ENCODE results near the gene GART. TPM values are rescaled to one million over a fixed set of nuclear protein-coding genes. Genes with fewer than 3 reads are reported as not detected.
"Not testable (repeated sequence)": the region's sequence is repeated elsewhere in the genome, so short reads cannot be mapped to it uniquely, and the experiment has no call there.

Gene GART
- total RNA-seq, 1 experiment from 2014 or later = 106 TPM

DNA sequence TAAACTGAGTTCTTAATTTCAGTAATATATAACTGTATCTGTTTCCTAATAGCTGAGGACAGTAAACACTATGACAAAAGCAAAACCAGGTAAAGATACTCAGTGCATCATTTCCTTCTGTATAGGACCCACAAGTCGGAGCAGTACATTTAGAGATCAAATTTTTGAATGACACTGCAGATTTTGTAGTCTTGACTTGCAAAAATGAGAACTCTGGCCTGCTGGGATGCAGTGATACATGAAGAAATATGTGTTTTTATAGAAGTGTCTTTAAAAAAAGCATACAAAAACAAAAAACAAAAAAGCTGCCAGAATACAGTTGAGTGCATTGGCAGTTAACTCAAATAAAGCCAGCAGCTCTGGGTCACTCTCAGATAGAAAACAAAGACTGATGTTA lies 19.0 kb downstream of the GART start:
- no peak for DNase-seq (ENCODE audit: low spot score)
- in situ Hi-C loops (cut with HindIII; ENCODE audit: low sequenced_read_pairs) = no loop called here

DNA sequence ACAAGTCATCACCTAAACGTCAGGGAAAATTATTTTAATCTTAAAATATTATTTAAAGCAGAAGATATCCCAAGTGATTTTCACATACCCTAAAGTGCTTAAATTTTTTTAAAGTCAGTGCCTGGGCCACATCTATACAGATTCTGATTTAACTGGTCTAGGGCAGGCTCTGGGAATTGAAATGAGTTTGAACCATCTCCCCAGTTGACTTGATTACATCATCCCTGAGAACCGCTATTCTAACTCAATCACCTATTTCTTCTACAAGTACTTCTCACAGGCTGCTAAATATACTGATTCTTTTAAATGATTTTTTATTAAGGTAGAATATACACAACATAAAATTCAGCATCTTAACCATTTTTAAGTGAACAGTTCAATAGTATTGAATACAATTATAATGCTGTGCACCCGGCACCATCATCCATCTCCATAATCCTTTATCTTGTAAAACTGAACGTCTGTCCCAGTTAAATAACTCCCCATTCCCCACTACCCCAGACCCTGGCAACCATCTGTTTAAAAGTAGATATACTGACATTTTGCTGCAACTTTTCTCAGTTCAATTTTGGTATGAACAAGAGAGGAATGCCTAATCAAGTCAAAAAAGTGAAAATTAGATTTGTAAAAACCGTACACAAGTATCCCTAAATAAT lies 19.5 kb downstream of the GART start:
- in situ Hi-C loops (cut with HindIII; ENCODE audit: low sequenced_read_pairs) = no loop called here
- no peak for DNase-seq (ENCODE audit: low spot score)

DNA sequence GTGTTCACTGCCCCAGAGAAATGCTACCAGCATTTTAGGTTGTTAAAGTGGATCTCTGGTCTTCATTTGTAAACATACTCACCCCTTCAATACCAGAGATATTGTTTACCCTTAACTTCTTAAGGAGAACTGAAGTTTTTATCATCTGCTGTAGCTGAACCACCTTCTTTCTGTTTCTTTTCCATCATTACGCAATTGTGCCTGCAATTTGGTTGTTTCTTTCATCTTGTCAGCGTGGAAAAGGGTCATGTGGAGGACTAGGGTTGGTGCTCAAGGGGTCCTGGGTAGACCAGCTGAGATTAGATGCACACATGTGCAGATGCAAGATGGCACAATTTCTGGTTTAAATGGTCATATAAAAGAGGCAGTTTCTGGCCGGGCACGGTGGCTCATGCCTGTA lies 23.0 kb downstream of the GART start:
- in situ Hi-C loops (cut with HindIII; ENCODE audit: low sequenced_read_pairs) = no loop called here
- no peak for DNase-seq (ENCODE audit: low spot score)

DNA sequence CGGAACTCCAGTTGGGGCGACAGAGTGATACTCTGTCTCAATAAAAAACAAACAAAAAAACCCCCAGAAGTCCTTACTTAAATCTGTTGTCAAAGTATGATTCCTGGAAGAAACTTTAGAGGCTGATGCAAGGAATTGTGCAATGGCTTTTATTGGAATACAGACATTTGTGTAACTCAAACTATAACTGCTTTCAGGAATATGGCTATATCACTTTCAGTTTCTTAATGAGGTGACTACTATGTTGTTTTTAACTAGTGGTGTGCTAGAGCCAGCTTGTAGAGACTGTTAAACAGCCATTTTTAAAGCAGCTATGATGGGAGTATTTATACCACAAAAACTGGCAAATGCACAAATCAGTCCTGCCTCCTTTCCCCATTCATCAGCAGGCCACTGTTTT lies 27.7 kb downstream of the GART start:
- in situ Hi-C loops (cut with HindIII; ENCODE audit: low sequenced_read_pairs) = no loop called here
- no peak for DNase-seq (ENCODE audit: low spot score)

DNA sequence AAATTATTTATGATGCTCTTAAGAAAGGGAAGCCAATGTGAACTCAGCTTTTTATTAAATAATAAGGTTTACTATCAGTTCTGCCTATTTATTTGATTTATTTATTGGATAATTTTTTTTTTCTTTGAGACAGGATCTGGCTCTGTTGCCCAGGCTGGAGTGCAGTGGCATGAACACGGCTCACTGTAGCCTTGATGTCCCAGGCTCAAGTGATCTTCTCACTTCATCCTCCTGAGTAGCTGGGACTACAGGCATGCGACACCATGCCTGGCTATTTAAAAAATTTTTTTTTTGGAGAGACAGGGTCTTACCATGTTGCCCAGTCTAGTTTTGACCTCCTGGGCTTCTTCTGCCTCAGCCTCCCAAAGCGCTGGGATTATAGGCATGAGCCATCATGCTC lies 29.4 kb downstream of the GART start:
- DNase-seq (ENCODE audit: low spot score) = no peak
- in situ Hi-C loops (cut with HindIII; ENCODE audit: low sequenced_read_pairs) = no loop called here

DNA sequence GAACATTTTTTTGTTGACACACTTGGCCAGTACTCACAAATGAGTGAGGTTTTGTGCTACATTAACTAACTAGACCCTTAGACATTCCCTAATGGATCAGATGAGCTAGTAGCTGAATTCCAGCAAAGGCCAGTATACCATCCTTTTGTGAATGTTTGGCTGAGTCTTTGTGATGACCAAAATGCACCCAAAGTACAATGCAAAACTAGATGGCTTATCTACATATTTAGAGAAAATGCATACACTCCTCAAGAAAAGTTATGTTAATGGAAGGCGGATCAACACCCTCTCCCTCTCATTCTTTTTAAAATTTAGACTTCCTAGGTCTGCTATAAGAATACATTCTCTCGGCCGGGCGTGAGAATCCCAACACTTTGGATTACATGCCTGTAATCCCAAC lies 30.3 kb downstream of the GART start:
- DNase-seq (ENCODE audit: low spot score) = no peak
- in situ Hi-C loops (cut with HindIII; ENCODE audit: low sequenced_read_pairs) = no loop called here

DNA sequence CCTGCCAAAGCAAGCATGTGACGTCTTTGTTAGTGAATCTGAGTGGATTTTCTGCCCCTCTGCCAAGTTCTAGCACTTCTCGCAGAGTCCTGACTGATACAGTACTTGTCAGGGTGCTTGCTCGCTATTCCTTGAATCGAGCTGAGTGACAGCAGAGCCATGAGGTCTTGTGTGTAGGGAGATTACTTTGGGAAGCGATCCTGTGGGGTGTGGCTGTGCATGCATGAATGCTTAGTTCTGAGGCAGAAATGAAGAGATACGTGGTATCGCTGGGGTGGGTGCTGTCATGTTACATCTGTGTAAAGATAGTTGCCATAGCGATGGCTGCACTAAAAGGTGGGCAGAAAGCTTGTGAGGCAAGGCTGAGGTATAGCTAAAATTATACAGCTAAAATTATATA lies 31.1 kb downstream of the GART start:
- DNase-seq (ENCODE audit: low spot score) = no peak
- in situ Hi-C loops (cut with HindIII; ENCODE audit: low sequenced_read_pairs) = no loop called here

DNA sequence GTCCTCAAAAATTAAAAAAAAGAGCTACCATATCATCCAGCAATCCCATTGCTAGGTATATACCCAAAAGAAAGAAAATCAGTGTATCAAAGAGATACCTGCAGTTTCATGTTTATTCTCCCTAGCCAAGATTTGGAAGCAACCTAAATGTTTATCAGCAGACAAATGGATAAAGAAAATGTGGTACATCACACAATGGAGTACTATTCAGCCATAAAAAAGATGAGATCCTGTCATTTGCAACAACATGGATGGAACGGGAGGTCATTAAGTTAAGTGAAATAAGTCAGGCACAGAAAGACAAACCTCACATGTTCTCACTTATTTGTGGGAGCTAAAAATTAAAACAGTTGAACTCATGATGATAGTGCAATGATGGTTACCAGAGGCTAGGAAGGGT lies 34.9 kb downstream of the GART start:
- DNase-seq (ENCODE audit: low spot score); in situ Hi-C loops (cut with HindIII; ENCODE audit: low sequenced_read_pairs): not testable (repeated sequence)

DNA sequence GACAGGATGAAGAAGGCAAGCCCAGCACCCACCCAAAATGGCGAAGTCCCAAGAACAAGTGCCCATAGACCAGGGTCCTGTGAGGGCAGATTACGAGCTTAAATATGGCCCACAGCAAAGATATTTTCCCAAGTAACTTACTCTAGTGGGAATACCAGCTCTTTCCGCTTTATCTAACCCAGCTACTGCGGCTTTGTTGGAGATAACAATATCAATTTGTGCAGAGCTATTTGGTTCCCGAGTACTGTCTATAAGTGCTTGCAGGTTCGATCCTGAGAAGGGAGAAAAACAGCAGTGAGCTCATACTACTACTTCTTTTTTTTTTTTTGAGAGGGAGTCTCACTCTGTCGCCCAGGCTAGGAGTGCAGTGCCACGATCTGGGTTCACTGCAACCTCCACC lies 36.1 kb downstream of the GART start:
- in situ Hi-C loops (cut with HindIII; ENCODE audit: low sequenced_read_pairs) = no loop called here
- DNase-seq (ENCODE audit: low spot score) = no peak

DNA sequence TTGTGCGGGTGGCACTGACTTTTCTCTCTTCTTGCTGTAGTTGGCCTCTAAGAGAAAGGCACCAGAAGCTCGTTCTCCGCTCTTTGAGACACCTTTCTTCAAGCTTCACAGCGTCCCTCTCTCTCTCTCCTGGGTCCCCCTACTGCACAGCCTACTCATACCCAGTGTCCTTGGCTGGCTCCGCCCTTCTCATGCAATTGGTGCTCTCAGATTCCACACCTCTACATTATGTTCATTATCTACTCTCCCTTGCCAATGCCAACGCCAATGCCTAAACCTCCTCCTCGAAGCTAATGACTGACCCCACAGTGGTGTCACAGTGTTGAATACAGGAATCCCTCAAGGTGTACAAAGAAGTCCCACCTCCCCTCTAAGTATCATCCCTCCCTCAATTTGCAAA lies 45.6 kb downstream of the GART start:
- in situ Hi-C loops (cut with HindIII; ENCODE audit: low sequenced_read_pairs) = no loop called here
- DNase-seq (ENCODE audit: low spot score) = no peak

DNA sequence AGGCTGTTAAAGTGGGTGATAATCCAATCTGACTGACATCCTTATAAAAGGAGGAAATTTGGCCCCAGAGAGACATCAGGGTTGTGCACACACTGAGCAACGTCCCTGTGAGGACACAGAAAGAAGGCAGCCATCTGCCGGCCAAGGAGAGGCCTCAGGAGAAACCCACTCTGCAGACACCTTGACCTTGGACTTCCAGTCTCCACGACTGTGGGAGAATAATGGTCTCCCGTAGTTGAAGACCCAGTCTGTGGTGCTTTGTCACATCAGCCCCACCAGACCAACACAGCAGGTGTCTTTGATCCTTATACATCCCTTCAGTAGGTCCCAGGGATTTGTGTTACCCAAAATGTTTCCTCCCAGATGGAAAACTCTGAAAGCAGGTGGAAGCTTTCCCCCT lies 46.2 kb downstream of the GART start:
- in situ Hi-C loops (cut with HindIII; ENCODE audit: low sequenced_read_pairs) = no loop called here
- DNase-seq (ENCODE audit: low spot score) = no peak

DNA sequence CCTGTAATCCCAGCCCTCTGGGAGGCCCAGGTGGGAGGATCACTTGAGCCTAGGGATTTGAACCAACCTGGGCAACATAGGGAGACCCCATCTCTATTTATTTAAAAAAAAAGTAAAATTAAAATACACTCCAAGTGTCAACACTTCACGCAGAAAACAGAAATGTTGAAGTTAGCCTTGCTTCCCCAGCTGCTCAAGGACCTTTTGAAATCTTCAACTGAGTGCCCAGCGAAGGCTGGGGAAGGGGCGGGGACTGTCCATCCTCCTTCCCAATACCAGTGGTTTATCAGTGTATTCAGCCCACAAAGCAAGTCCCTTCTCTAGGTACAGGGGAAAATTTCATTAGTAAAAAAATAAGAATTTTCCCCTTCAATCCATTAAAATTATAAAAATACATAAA lies 48.2 kb downstream of the GART start:
- no peak for DNase-seq (ENCODE audit: low spot score)
- in situ Hi-C loops (cut with HindIII; ENCODE audit: low sequenced_read_pairs) = no loop called here

DNA sequence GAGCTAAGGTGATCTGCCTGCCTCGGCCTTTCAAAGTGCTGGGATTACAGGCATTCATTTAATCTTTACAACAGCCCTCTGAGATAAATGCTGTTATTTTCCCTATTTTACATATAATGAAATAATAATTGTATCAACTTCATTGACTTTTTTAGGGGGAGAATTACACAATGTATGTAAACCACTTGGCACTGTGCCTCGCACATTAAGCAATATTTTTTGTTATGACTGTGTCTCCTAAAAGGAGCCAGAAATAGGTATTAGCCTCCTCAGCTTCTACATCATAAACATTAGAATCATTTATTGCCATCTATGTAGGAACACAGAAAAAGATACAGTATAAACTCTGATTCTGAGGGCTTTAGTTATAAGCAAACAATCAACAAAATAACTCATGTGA lies 49.3 kb downstream of the GART start:
- no peak for DNase-seq (ENCODE audit: low spot score)
- in situ Hi-C loops (cut with HindIII; ENCODE audit: low sequenced_read_pairs) = no loop called here

DNA sequence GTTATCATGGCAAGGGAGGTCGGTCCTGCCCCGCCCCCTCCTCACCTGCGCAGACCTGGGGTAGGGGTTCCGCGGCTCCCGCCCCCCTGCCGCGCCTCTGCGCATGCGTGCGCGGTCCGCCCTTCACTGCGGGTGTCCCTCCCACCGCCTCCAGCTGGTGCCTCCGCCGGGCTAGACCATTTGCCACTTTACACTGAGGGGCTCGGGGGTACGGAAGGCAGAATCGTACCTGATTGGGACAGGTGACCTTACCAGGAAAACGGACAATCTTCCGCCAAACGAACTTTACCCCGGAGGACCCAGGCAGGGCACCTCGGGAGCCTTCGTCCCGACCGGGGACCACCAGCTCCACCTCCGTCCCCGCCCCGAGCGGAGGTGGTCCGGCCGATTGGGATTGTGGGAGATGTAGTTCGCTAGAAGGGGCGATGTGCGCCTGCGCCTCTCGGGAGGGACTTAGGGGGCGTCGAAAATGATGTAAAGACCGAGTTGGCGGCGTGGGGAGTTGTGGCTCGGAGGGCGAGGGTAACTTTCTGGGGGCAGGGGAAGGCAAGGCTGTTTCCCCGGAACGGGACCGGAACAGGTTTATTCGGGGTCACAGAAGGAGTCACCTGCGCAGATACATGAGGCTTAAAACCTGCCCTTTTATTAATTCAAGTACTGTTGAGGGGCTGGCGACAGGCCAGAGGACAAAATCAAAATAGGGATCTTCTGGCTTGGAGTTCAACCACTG lies 50.4 kb downstream of the GART start, which contains the start of gene DNAJC28:
TSS of gene DNAJC28 (minus strand) at position 344 of the 730 bp plus-strand sequence. CDS start 2,323 bp downstream, outside the sequence.
- DNase-seq (ENCODE audit: low spot score) = peak; percentile 94
- in situ Hi-C loops (cut with HindIII; ENCODE audit: low sequenced_read_pairs) = no loop called here

DNA sequence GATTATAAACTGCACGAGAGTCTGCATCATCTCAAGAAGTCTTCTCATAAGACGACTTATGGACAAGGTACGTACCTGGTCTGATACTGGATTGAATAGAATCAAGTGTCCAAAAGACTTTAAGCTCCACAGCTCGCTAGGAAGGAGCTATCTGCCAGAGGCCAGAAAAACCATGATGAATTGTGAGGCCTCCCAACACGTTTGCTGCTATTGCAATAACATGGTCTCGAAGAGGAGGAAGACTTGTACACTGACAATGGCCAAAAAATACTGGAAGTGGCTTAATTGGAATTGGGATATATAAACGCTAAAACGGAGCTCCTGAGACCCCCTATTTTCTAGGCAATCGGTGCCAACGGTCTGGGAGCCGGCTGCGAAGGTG lies 50.9 kb downstream of the GART start:
- in situ Hi-C loops (cut with HindIII; ENCODE audit: low sequenced_read_pairs) = no loop called here
- peak; percentile 62 for DNase-seq (ENCODE audit: low spot score)

DNA sequence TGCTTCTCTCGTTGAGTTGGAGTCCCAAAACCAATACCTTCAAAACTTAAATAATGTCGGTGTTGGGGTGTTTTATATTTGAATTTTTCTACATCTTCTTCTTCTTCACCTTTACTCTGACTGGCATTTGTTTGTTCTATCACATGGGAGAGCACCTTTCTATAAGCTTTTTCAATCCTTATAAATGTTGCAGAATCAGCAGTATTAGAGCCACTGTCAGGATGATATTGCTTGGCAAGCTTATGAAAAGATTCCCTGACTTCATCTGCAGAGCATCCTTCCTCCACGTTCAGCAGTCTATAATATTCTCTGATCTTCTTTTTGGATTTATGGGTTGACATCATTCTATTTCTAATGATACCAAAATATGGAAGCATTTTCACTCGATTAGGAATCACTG lies 53.0 kb downstream of the GART start:
- no peak for DNase-seq (ENCODE audit: low spot score)
- in situ Hi-C loops (cut with HindIII; ENCODE audit: low sequenced_read_pairs) = no loop called here

DNA sequence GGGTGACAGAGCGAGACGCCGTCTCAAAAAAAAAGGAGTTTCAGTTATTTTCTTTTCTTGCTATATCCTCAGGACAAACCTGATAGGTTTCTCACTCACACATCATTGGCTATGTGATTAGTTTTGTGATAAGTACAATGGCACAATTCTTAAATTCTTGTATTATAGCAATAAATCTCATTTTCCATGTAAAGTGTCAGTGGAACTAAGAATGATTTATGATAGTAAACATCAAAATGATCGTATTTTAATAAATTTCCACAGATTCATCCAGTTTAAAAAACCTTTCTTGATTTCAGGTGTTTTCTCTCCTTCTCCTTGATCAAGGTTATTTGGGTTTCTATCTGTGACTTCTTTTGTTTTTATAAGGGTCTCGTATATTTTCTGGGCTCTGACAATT lies 53.9 kb downstream of the GART start:
- in situ Hi-C loops (cut with HindIII; ENCODE audit: low sequenced_read_pairs) = no loop called here
- DNase-seq (ENCODE audit: low spot score) = no peak

DNA sequence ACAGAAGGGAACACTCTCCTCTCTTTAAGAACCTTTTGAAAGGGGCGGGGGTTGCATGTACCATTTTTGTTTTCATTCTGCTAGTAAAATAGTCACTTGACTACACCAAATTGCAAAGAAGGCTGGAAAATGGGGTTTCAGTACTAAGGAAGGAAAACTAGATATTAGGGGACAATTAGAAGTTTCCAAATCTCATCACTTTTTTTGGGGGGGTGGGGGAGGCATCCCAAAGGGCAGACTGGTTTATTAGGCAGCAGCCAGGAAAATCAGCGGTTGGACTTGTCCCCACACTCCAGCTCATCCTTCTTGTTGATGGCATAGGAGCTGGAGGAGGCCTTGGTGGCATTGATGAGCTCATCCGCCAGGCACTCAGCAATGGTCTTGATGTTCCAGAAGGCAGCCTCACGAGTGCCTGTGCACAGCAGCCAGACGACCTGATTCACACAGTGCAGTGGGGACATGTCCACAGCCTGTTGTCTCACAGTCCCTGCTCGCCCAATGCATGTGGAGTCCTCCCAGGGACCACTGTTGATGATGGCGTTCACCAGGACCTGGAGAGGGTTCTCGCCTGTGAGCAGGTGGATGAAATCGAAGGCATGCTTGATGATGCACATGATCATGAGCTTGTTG lies 60.5 kb downstream of the GART start:
- in situ Hi-C loops (cut with HindIII; ENCODE audit: low sequenced_read_pairs) = no loop called here
- DNase-seq (ENCODE audit: low spot score) = no peak

DNA sequence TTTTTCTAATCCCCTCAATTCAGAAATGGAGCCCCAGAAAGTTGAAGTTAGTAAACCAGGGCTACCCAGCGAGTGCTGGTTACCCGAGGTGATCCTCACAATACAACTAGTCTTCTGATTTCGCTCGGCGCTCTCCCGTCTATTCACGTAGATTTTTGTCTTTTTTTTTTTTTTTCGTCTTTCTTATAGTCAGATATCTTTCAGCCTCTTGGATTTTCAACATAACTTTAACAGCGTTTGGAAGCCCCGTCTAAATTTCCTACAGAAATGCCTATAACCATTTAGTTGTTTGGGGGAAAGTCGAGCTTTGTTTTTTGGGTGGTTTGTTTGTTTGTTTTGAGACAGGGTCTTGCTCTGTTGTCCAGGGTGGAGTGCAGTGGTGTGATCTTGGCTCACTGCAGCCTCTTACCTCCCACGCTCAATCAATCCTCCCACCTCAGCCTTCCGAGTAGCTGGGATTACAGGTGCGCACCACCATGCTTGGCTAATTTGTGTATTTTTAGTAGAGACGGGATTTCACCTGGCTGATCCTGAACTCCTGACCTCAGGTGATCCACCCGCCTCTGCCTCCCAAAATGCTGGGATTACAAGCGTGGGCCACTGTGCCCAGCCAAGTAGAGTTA lies 61.3 kb downstream of the GART start:
- DNase-seq (ENCODE audit: low spot score) = no peak
- in situ Hi-C loops (cut with HindIII; ENCODE audit: low sequenced_read_pairs) = no loop called here
